ENCODE results near the gene SH3PXD2A.
A peak's percentile ranks its signal among the peaks of the same experiment; 100 is the strongest.

Gene SH3PXD2A

GRCh38 chr10:103692436-103692951, 162.9 kb downstream of the SH3PXD2A start:
- no peak for TF ChIP-seq CTCF (conservative IDR thresholded peaks at IDR 0.05; ENCODE audit: low read depth, low read length)
- peak overlapping the region; percentile 74 for H3K4me3 ChIP-seq (ENCODE audit: low read length)
- no peak for DNase-seq (ENCODE audit: low read depth)

GRCh38 chr10:103691723-103692435, 163.5 kb downstream of the SH3PXD2A start:
- peak overlapping the region; percentile 74 for H3K4me3 ChIP-seq (ENCODE audit: low read length)
- DNase-seq (ENCODE audit: low read depth) = no peak
- TF ChIP-seq CTCF (conservative IDR thresholded peaks at IDR 0.05; ENCODE audit: low read depth, low read length) = no peak

- no peak overlapping the region for H3K4me3 ChIP-seq (ENCODE audit: low read length)
- TF ChIP-seq CTCF (conservative IDR thresholded peaks at IDR 0.05; ENCODE audit: low read depth, low read length) = no peak
- DNase-seq (ENCODE audit: low read depth) = no peak
Observed at GRCh38 chr10:103691267-103691666, 164.1 kb downstream of the SH3PXD2A start.

GRCh38 chr10:103690281-103690680, 165.1 kb downstream of the SH3PXD2A start:
- H3K4me3 ChIP-seq (ENCODE audit: low read length) = no peak overlapping the region
- TF ChIP-seq CTCF (conservative IDR thresholded peaks at IDR 0.05; ENCODE audit: low read depth, low read length) = no peak
- no peak for DNase-seq (ENCODE audit: low read depth)

GRCh38 chr10:103688491-103688890, 166.9 kb downstream of the SH3PXD2A start:
- DNase-seq (ENCODE audit: low read depth) = no peak
- H3K4me3 ChIP-seq (ENCODE audit: low read length) = no peak overlapping the region
- no peak for TF ChIP-seq CTCF (conservative IDR thresholded peaks at IDR 0.05; ENCODE audit: low read depth, low read length)

GRCh38 chr10:103687718-103688117, 167.7 kb downstream of the SH3PXD2A start:
- no peak overlapping the region for H3K4me3 ChIP-seq (ENCODE audit: low read length)
- no peak for DNase-seq (ENCODE audit: low read depth)
- no peak for TF ChIP-seq CTCF (conservative IDR thresholded peaks at IDR 0.05; ENCODE audit: low read depth, low read length)

GRCh38 chr10:103687172-103687571, 168.2 kb downstream of the SH3PXD2A start:
- H3K4me3 ChIP-seq (ENCODE audit: low read length) = no peak overlapping the region
- DNase-seq (ENCODE audit: low read depth) = no peak
- TF ChIP-seq CTCF (conservative IDR thresholded peaks at IDR 0.05; ENCODE audit: low read depth, low read length) = no peak

Measured in retinal pigment epithelial cell (primary cell).